Inferior parietal cortex (tissue), 1 donor: ENCODE data around the gene RABGAP1.

Source experiments
- DNase-seq: peaks from one replicate; pipeline ENCODE4 v3.0.0-alpha.2; 2016; ENCODE audit errors: extremely low spot score

The RABGAP1 gene

GRCh38 chr9:123081824-123082223, 141.0 kb downstream of the RABGAP1 start:
- peak; percentile 67 for DNase-seq

- no peak for DNase-seq
Observed at GRCh38 chr9:123083680-123084079, 142.9 kb downstream of the RABGAP1 start.

DNA sequence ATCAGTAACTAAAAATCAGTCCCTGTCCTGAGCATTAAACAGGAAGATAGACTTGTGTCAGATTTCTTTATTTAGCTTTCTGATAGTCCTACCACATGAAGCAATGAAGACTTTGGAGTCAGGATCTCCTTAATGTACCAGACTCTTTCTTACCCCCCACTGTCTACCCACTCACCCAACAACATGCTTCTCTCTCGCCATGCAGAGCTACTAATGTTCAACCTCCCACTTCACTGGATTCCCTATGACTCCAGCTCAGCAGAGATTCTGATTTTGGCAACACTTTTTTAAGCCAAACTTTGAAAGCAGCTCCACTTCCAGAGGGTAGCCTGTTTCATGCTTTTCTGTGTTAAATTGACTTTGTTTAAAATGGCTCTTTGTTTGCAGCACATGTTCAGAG, 143.4 kb downstream of the RABGAP1 start:
- no peak for DNase-seq

DNA sequence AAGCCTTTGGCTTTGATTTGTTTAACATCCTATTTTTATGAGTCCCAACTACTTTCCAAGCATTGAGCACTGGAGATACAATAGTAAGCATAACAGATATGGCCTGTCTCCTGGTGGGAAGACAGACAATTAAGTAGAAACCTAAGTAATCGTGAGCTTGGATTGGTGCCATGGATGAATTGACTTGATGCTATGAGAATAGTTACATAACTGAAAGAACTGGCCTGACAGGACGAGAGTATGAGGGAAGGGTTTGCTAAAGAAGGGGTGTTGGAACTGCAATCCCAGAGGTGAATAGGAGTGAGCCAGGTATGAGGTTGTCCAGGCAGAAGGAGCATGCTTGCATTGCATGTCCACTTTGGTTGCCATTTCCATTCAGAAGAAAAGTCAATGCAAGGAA, 145.1 kb downstream of the RABGAP1 start:
- no peak for DNase-seq

GRCh38 chr9:123087359-123087888, 146.6 kb downstream of the RABGAP1 start:
- DNase-seq, result no peak

- DNase-seq, result no peak
Observed at GRCh38 chr9:123089040-123089439, 148.2 kb downstream of the RABGAP1 start.

DNA sequence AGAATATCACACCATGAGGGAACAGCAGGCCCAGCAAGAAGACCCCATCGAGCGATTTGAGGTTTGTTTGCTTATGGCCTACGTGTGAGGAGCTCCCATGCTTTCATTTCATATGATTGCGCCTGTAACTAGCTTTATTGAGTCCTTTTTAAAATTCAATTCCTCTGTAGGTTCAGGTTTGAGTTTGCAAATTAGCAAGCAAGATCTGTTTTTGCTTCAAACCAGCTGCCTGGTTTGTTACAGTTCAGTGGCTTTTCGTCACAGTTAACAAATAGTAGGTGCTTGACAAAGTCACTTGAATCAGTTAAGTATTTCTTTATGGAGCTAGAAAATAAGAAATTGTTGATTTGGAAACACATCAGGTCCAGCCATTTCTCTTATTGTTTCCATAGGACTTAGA, 149.0 kb downstream of the RABGAP1 start:
- no peak for DNase-seq

- DNase-seq, result no peak
Observed at GRCh38 chr9:123090198-123090896, 149.5 kb downstream of the RABGAP1 start.

DNA sequence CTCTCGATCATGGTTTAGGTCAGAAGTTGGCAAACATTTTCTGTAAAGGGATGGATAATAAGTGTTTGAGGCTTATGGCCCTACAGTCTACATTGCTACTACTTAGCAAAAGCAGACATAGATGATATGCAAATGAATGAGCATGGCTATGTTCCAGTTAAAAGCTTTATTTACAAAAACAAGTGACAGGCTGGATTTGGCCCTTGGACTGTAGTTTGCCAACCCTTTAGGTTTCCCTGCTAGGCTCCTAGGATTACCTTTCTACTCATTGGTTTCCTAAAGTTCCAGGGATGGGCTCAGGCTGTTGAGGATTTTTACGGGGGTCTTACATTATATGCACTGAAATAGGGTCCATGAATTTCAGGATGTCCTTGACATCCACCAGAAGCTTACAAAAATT, 150.1 kb downstream of the RABGAP1 start:
- no peak for DNase-seq

DNA sequence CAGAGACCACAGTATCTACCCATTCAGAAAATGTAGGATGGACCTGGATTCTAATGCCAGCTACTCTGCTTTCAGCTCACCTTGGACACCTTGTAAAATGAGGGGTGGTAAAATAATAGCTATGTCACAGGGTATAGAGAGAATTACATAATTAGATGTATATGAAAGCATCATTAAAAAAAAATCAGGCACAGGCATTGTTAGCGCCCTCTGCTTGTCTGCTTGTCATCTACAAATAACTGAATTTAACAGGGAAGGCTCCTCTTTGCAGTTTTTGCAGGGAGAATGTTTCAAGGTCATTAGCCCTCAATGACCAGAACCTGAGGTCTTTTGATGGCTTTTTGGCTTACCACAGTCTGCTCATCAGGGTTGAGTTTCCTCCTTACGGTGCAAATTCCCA, 150.6 kb downstream of the RABGAP1 start:
- DNase-seq, result no peak

DNA sequence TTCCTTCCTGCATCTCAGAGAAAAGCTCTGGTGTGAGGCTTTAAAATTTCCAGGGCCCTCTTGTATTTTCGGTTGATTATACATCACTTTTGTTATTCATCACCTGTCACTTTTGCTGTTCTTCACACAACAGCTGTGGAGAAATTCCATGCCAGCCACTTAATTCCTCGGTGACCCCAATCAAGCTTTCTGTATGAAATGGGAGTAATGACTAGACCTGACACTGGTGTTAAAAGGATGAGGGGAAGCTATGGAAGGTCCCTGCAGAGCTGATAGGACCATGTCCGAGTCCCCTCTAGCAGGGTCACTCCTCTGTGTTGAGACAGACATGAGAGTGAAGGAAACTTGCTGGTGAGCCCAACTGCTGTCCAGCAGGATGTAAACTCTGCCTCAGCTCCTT, 152.3 kb downstream of the RABGAP1 start:
- DNase-seq, result no peak

- no peak for DNase-seq
Observed at GRCh38 chr9:123096987-123097386, 156.2 kb downstream of the RABGAP1 start.

DNA sequence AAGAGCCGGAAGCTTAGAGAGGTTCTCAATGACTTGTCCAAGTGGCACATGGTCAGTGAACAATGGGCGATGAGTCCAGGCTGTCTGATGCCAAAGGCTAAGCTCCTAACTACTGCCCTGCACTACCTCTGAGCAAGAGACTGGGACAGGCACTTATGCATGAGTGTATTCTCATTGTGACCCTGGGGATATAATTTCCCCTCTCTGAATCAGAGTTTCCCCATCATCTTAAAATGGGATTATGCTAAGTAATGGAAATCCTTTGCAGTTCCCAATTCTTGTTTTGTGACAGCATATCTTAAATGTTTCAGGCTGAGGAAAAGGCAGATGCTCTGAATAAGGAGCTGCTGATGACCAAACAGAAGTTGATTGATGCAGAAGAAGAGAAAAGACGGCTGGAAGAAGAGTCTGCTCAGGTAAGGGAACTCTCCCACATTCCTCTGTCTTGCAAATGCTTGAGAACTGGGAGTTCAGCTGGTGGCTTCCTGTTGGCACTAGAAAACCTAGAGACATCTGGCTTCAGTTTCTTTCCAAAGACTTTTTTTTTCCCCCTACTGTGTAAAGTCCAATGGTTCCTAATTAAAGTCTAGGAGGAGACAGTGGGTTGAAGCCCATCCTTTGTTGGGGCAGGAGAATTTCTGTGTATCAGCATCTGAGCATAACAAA, 156.7 kb downstream of the RABGAP1 start:
- DNase-seq, result peak; percentile 52

- no peak for DNase-seq
Observed at GRCh38 chr9:123098096-123098459, 157.3 kb downstream of the RABGAP1 start.

- peak; percentile 65 for DNase-seq
Observed at GRCh38 chr9:123099042-123099441, 158.2 kb downstream of the RABGAP1 start.

DNA sequence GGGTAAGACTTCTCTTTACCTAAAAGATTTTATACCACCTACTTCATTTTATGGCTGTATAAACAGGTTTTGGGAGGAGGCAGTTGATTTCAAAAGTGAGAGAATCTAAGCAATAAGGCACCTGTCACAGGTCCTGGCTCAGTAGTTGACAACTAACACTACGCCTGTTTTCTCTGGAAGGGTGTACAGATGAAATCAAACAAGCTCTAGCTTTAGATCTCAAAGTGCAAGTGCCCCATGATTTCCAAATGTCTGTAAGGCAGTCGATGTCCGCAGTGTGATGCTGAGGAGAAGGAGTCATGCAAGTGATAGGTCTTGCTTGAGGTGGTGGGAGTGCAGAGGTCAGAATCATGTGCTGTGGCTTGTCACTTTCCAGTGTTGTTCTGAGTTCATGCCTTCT, 158.7 kb downstream of the RABGAP1 start:
- DNase-seq, result no peak

- DNase-seq, result no peak
Observed at GRCh38 chr9:123102375-123103113, 161.7 kb downstream of the RABGAP1 start.

GRCh38 chr9:123104807-123105206, 164.0 kb downstream of the RABGAP1 start:
- no peak for DNase-seq

DNA sequence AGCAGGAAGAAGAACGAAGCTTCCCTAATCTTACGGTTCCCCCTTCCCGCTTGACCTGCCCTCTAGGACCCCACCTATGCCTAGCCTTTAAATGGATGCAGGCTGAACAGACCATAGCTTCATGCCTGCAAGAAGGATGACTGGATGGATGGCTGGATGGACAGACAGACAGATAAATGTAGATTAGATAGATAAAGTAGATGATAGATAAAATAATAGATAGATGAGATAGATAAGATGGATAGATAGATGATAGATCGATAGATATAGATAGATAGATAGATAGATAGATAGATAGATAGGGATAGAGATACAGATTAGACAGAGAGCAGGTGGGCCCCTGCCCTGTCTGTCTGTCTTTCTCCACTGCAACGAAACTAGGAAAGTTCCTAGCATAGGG, 164.7 kb downstream of the RABGAP1 start:
- no peak for DNase-seq

GRCh38 chr9:123107639-123108285, 166.9 kb downstream of the RABGAP1 start:
- no peak for DNase-seq

DNA sequence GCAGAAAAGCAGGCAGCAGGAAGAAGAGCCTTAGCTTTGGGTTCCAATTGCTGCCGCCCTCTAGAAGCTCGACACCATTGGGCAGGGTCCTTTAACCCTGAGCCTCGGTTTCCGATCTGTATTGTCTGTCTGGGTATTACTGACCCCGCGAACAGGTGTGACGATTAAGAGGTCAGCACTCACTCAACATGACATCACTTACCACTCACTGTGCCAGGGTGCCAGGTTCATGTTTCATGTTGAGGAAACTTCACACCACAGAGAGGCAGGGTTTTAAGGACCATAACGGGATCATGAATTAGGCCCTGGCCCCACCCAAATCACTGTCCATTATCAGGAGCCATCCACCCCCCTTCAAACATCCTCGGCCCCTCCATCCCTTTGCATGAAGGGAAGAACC, 168.2 kb downstream of the RABGAP1 start:
- no peak for DNase-seq
